ENCODE measurements around the gene RXRA.
A peak's percentile ranks its signal among the peaks of the same experiment; 100 is the strongest.

The RXRA gene

DNA sequence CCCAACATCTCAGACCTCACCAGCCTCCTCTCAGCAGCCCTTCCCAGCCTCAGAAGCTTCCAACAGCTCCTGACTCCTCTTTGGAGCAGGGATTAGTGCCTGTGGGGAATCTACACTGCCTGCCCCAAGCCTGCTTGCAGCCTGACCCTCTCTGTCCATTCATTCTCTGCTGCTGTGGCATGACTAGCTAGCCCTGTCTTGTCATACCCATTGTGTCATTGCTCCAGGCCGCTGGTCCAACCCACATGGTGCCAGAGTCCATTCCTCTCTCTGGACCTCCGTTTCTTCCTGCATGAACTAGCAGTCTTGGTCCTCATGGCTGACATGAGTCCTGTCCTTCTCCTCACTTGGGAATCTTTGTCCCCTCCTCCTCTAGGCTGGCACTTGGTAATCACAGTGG lies 12.8 kb upstream of the RXRA start:
- DNase-seq: no peak

DNA sequence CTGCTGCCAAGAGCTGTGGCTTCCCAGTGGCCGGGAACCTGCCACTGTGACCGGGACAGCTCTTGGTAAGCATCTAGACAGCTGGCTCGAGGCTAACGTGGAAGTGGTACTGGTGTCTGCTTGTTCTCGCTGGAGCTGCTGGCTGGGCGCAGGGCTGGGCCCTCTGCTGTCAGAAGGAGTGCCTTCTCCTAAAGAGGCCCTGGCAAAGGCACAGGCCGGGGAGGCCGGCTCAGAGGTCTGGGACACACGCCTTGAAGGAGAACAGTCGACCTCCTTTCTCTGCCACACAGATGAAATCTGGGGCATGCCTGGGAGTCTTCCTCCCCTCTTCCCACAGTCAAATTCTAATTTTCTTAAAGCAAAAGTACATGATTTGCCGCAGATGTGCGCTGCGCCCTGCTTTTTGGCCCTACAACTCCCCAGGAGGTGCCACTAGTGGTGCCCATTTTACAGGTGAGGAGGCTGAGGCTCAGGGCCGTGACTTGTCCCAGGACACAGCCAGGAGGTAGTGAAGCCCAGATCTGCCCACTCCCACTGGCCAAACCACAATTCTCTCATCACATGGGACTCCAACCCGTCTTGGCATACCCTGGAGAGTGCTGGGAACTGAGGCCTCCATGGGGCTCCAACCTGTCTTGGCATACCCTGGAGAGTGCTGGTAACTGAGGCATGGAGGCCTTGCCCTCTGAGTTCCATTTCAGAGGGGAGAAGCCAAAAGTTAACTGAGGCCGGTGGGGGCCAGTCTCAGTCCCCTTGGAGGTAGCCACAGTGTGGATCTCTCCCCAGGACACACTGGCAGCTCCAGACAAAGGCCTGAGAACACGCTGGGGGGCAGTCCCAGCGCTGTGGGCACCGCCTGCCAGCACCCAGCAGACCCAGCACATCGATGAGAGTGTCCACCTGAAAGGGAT lies 12.0 kb upstream of the RXRA start:
- no peak for DNase-seq

DNA sequence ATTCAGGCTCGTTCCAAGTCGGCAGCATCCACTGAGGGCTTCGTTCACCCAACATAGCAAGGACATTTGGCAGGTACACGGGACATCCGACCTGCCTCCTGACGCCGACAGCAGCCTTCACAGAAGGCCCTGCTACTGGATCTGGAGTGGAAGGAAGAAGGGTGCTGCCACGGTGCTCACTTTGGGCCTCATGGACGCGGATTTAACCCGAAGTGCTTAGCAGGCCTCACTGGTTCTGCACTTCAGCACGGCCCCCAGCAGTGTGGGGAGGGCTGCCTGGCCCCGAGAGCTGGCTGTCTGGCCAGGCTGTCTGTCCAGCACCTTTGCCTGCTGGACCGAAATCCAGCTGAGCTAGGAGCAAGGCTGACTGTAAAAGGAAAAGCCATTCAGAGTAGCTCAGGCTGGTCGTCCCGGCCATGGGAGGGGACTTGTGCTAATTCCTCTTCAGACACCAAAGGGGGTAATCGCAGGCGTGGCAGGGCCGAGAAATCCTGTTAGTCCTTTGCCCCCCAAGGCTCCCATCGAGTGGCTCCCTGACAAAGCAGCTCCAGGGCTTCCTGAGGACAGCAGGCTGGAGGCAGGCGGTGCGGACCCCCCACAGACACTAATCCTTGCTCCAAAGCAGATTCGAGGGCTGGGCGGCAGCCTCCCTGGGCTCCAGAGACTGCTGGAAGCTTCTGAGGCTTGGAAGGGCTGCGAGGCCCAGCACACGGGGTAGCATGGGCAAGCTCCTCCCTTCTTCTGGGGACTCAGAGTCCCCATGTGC lies 11.1 kb upstream of the RXRA start:
- no peak for DNase-seq

DNA sequence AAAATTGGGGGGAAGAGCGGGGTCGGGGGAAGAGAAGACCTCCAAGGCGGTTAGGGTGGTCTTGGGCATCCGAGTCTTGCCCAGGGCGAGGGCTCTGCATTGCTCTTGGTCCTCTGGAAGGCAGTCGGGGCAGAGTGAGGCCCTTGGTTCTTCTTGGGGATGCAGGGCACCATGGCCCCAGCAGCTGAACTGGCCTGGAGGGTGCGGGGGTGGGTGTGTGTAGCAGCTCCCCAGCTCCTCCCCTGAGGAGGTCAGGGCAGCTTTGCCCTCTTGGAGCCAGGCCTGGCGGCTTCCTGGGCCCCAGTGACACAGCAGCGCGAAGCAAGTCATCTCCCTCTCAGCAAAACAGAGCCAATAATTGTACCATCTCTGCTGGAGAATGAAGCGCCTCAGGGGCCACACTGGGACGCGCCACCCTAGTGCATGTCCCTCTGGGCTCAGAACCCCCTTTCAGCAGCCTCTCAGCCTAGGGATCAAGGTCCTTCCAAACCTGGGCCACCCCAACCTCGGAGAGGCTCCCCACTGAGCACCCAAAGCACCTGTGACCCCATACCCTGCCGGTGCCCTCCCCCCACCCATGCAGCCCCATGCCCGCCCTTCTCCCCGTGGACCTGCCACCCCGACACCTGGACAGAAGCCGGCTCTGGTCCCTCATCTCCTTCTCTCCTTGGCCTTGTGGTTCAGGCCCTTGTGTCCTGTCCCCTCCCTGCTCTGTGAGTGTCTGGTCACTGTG lies 10.4 kb upstream of the RXRA start:
- DNase-seq: no peak

DNA sequence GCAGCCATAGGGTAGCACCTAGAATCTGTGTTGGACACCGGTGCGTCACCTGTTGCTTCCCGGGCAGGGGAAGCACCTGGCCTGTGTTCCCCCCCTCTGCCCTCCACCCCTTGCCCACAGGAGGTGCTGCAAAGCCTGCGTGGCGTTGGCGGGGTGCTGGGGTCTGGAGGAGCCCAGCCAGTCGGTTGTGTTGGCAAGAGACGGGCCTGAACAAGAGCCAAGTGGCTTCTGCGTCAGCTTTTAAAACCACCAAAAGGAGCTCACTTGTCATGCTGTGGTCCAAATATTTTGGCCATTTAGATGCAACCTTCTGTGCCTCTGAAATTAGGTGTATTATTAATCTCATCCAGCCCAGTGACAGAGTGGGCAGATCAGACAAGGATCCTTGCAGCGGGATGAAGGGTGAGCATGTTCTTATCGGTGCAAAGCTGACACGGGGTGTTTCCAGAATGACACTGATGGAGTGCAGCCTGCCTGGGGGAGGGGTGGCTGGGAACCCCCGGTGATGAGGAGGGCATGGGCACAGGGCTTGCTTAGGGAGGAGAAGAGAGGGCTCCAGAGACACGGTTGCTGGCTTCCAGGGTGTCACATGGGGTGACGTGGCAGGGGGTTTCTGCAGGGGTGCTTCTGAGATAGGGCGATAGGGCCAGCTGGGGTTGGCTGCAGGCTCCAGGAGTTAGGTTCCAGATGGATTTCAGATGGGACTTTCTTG lies 9.7 kb upstream of the RXRA start:
- no peak for DNase-seq

DNA sequence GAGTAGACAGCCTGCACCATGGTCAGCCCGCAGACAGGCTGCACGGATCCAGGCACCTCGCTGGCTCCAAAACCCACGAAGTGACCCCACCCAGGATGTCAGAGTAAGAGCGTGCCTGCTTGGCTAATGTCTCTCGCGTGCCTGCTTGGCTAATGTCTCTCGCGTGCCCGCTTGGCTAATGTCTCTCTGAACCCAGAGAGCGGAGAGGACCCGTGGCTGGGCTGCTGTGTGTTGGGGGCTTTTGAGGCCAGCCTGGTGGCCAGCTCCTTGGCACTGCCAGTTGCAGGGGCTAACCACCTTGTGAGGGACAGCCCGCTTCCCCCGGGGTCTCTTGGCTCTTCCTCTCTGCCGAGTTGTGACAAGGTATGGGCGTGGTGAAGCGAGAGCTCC lies 8.9 kb upstream of the RXRA start:
- DNase-seq: no peak

DNA sequence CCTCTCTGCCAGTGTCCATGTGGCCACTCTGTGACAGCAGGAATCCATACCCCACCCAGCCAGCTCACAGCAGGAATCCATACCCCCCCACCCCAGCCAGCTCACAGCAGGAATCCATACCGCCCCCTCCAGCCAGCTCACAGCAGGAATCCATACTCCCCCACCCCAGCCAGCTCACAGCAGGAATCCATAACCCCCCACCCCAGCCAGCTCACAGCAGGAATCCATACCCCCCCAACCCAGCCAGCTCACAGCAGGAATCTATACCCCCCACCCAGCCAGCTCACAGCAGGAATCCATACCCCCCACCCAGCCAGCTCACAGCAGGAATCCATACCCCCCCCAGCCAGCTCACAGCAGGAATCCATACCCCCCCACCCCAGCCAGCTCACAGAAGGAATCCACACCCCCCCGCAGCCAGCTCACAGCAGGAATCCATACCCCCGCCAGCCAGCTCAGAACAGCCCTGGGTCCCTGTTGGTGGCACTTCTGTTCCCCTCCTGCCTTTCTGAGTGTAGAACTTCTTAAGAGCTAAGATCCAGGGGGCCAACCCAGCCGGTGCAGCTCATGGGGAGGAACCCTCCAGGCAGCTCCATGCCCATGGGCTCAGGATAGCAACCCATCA lies 8.4 kb upstream of the RXRA start:
- DNase-seq: no peak

DNA sequence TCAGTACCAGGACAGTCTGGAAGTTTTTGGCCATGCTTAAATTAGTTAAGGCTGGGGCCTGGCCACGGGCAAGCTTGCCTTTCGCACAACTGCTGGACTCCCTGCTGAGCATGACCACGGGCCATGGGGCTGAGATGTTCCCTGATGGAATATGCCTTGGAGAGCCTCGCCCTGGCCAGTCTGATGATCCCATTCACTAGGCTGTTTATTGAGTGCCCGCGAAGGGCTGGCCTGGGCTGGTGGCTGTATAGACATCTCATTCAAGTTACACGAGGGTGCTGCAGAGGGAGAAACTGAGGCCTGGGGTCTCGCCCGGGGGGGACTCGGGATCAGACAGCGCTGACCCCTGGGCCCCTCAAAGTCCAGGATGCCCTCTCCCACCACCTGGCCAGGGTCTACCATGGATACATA lies 7.8 kb upstream of the RXRA start:
- no peak for DNase-seq

DNA sequence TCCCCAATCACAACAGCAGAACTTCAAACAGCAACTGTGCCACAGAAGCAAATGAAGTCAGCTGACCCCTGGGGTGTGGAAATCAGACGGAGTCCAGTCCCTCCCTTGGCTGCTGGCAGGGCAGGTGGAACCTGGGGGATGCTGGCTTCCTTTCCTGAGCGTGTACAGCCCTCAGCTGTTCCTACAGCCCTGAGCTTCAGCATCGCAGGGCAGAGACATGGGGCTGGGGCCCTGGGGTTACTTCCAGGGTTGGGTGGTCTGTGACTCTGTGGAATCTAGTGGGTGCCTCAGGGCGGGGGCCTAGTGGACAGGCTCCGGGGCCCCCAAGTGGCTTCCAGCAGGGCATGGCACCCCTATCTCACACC lies 7.3 kb upstream of the RXRA start:
- DNase-seq: no peak

DNA sequence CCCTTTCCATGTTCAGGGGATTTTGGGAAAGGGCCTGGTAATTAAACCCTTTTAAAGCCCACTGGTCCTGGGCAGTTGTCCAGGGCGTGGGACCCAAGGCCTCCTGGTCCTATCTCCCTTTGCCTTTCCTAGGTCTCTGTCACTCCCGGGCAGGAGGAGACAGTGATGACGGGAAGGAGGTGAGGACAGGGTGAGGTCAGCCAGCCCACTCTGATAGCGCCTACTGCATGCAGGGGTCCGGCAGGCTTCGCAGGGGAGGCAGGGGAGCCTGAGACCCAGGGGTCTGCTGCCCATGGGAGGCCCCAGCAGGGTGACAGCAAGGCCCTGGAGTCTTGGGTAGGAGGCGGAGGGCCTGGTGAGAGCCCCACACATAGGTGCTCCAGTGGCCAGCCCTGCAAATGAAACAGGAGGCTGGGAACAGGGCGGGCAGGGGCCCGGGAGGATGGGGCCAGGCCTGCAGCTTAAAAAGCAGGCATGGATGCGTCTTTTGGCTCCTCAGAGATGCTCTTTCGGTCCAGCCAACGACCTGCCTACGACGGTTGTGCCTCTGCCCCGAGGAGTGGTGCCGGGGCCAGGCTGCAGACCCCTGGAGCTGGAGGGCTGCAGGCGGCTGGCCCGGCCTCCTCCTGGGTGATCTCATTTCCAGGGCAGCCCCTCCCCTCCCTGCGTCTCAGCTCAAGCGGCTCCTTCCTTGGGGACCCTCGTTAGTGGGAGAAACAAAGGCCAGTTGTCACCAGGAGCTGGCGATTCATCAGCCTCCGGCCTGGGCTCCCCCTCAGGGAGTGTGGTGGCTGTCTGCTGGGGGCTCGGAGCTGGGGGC lies 6.7 kb upstream of the RXRA start:
- no peak for DNase-seq

DNA sequence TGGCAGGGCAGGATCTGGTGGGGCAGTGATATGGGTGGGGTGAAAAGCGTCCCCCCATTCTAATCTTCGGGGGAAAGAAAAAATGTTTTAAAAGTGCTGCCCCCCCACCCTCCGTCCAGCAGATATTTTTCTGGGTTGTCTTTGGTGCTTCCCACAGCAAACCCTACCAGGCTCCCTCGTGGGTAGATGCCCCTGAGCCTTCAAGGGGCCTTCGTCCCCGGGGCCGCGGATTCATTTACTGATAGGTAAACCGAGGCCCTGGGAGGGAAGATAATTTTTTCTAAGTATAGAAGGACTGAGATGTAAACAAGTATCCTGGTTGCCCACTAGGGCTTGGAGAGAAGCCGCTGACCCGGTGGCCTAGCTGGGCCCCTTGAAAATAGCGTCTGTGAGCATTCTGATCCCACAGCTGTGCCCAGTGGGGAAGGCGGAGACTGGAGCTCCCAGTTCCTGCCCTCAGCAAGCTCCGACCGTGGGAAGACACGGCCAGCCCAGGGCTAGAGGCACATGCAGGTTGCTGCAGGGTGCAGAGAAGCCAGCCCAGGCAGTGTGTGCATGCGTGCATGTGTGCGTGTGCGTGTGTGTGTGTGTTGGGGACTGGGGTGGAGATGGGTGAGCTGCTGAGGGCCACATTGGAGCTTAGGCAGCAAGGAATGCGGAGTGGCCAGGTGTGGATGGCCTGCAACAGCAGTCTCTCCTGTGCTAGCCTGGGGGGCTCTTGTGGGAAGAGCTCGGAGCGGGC lies 6.0 kb upstream of the RXRA start:
- no peak for DNase-seq

DNA sequence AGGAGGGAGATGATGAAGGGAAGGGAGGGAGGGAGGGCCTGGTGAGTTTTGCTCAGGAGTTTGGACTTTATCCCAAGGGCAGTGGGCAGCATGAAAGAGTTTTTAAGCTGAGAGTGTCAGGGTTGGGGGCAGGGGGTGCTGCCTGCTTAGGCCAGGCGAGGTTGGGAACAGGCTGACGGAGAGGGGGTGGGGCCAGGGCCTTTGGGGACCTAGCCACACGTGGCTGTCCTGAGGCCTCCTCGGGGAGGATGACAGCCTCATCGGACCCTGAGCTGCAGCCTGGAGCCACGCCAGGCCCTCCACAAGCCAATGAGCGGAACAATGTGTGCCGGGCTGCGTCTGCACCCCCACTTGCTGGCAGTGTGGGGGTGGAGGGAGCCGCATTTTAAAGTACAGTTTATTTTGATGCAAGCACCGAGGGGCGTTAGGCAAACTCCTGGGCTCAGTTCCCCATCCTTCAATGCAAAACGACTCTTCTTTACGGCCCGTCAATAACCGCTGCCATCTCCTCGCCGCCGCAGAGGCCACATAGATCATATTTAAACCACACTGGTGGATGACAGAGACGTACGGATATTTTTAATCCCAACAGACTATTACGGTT lies 5.3 kb upstream of the RXRA start:
- DNase-seq: no peak

DNA sequence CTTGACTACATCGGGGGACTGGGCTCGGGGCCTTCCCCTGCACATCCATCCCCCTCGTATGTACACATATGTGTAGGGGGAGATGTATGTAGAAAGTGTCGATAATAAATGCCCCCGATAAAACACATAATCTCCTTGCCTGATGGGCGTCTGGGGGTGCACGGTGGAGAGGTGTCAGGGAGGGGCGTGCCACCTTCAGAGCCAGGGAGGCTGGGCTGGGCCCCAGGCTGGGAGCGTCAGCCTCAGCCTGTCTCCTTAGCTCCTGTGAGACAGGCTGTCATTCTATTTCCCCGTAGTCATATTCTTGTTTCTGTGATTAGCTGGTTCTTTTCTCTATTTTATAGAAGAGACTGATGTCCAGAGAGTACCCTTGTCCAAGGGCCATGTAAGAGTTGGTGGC lies 4.7 kb upstream of the RXRA start:
- no peak for DNase-seq

DNA sequence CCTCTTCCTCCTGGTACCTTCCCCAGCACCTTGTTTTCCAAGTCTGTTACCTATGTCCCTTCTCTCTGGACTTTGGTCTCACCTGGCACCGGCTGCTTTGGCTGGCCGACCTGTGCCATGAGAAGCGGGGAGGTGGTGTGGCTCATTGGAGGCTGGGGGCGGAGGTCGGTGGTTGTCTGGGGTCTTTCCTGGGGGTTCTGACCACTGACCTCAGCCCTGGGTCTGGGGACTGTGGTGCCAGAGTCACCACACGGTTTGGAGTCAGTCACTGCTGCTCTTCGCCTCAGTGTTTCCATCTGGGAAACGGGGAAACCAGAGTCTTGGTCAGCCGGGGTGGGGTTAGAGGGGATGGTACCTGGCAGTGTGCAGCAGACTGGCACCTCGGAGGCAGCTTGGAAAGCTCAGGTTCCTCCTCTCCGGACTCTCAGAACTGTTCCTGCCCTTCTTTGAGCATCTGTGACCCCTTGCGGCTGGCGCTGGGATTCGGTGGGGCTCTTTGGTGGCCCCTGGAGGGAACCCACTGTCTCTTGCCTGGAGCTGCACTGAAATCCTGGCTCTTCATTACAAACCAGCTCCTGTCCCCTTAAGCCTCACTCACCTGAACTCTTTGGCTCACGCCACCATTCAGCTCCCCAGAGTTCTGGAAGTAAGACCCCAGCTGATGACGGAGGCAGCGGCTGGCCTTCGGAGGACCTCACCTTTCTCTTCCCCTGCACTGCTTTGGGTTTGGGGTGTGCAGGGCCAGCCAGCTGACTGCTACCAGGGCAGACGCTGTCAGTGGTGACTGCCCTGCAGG lies 4.1 kb upstream of the RXRA start:
- DNase-seq: no peak

DNA sequence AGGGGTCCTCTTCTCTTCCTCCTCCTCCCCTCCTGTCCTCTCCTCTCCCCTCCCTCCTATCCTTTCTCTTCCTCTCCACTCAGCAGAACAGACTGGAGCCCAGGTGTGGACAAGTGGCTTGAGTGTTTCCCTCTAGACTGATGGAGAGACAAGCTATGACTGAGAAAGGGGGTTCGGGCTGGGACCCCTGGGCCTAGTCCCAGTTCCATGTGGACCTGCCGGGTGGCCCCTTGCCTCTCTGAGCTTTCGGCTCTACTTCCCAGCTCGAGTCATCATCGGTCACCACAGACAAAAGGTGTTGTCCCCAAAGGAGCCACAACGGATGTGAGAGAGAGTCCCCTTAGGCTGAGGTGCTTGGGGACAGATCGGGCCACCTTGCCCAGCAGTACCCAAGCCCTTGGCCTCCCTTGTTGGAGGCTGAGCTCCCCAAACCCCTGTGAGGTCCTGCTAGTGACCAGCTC lies 3.4 kb upstream of the RXRA start:
- DNase-seq: no peak

DNA sequence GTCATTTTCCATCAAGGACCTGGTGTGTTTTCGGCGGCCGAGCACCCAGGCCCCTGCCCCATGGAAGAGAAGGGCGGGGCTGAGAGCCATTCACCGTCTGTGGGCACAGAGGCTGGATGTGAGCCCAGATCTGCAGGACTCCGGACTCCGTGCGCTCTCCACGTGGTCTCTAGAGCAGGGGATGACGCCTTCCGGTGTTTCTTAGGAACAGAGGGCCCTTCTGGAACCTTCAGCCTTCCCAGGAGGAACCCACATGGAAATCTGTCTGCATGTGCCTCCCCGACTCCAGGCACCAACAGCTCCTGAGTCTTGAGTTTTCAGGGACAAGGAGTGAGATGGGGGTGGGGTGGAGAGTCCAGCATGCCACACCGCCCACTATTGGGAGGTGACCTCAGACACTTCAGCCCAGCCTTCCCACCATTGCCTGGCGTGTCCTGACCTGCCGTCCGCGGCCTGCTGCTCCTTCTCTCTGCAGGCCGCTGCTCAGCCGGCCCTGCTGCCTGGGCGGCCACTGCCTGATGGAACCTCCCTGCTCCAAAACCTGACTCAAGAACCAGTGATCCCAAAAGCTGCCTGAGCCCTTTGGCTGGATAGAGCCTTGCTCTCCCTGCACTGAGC lies 2.4 kb upstream of the RXRA start:
- DNase-seq: no peak

DNA sequence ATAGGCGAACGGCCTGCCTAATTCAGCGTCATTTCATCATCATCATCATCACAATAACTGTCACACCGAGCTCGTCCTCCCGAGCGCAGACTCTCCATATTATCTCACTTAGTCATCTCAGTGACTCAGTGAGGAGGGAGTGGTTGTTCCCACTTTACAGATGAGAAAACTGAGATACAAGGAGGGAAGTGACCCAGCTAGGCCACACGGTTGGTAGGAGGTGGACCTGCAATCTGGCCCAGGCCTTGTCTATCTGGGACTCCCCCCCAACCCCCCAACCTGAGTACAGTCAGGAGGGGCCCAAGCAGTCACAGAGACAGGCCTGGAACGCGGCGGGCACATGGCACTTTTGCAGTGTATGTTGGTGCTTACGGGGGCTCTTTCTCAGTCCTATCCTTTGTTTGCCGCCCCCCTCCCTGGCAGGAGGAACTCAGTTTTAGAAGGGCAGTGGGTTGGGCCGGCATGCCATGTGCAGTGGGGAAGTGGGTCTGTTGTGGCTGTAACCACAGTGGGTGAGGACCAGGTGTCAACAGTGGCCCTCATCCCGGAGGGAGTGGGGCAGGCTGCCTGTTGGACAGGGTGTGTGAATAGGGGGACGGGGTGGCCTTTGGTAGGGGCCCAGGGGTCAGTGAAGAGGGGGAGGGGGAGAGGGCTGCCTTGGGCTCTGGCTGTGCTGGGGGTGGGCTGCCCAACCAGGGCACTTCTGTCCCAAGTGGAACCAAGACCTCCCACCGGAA lies 1.7 kb upstream of the RXRA start:
- DNase-seq: peak; percentile 75

DNA sequence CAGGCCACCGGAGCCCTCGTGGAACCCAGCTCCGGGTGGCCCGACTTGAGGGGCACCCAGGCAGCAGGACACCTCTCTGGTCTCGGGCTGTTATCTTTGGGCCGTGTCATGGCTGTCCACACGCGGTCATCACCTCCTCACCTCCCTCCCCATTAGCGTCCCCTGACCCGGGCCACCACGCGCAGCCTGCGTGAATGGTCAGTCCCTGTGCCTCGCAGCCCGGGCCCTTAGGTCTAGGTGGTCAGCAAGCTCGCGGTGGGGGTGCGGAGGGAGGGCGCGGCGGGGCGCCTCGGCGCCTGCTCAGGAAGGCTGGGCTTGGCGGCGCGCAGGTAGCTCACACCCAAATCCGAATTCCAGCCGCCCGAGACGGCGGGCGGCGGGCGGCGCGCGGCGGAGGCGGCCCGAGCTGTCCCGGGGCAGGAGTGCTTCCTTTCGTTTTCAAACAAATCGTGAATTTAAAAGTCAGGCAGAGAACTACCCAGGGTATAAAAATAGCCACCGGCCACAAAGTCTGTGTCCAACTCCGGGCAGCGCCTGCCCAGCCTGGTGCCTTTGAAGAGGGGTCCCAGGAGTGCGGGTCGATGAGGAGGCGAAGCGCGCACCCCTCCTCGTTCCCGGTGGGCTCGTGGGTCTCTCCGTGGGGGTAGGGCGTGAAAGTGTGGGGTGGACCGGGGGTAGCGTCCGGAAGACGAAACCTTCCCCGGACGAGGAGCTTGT lies 1.0 kb upstream of the RXRA start:
- DNase-seq: peak; percentile 49
